HG02973 (cell line): ENCODE results near the gene GRM5.

ENCODE experiments used
- ATAC-seq: cut with Tn5 transposase; IDR thresholded peaks from one replicate; pipeline ENCODE4 v1.9.1; 2021; ENCODE audit warnings: moderate library complexity; ENCODE audit not compliant: unreplicated experiment

GRM5 gene

DNA sequence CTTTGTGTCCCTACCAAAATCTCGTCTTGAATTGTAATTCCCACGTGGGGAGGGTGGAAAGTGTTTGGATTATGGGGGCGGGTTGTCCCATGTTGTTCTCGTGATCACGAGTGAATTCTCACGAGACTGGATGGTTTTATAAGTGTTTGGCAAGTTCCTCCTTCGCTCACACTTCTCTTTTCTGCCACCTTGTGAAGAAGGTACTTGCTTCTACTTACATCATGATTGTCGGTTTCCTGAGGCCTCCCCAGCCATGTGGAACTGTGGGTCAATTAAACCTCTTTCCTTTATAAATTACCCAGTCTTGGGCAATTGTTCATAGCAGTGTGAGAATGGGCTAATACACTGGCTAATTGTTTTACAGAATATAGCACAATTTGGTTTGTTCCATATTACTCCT, 326.3 kb downstream of the GRM5 start:
- no peak for ATAC-seq

DNA sequence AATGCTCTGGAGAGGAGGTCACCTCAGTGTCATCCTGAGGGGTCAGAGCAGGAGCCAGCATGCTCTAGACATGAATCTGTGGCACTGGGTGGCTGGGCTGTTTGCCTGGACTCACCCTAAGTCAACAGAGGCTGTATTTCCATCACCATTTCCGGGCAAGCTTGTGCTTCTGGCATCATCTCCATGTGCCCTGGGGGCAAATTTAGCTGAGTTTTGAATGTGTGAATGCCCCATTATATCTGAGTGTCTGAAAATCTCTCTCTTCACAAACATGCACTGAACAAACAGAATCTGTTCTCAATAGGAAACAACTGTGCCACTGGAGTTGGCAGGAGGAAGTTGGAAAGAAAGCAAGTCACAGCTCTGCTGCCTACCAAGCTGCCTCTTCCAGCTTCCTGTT, 356.2 kb downstream of the GRM5 start:
- no peak for ATAC-seq

DNA sequence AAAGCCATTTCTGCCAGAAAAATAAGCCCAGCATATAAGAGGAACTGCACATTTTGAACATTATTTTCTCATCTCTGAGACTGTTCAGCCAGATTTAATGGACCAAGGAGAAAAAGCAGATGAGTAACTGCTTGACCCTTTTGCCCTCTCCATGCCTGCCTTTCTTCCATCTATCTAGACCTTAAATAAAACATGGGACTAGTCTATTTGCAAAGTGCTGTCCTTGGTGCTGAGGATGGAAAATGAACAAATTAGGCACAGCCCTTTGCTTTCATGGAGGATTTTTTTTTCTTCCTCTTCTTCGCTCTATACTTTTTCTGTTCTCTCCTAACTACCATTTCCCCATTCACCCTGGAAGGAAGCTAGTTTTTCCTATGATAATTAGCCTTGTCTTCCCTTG, 361.3 kb downstream of the GRM5 start:
- ATAC-seq = no peak

DNA sequence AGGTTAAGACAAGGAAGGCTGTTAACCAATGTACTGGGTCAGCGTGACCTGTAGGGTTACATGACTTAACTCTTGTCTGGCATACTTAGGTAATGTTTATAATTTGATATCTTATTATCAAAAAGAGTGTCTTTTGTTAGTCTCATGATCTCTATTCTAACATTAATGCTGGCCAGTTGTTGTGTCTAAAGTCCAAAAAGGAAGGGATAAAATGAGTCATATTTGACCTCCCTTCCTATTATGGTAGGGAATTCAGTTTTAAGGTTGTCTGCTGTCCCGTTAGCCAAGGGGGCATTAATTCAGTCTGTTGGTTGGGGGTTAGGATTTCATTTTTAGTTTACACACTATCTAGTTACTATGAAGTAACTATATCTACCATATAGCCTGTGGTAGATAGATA, 364.0 kb downstream of the GRM5 start:
- no peak for ATAC-seq

DNA sequence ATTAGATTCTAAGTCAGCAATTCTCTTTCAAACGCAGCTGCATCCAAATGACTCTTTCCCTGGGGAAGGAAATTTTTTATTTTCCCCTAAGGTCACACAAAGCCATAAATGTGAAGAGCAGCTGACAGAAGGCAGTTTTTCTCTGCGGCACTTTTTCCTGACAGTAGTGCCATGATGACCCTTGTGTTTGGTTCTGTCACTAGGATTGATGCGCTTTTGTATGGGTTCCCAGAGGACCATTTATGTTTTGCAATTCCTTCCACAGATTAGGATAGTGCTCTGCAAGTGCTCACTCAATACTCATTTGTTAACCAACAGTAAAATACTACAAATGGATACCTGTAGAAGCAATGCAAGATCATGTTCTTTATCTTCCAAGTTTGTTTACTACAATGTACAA, 368.6 kb downstream of the GRM5 start:
- ATAC-seq = no peak

DNA sequence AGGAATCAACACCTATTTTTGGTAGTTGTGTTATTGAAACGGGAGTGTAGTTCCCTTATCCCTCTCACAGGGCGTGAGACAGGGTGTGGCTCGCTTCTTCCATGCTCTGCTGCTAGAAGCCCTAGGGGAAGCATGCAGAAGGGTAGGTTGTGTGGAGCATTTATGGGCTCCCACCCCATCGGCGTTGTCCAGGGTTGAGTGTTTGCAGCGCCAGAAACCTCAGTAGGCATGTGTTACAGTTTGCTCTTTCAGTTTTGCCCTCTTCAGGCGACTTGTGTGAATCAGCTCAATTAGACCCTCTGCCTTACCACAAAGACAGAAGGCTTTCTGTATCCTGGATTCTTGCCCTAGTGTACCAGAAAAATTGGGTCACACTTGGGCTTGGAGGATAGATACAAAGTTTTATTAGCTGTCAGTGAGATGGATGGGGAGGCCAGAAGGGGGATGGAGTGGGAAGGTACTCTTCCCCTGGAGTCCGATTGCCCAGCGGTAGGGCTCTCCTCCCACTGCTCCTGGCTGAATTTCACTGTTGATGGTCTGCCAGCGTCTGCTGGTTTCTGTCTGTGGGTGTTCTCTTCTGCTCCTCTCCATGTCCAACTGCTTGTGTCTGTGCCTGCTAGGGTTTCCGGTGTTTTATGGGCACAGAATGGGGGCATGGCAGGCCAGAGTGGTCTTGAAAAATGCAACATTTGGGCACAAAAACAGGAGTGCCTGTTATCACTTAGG, 369.9 kb downstream of the GRM5 start:
- no peak for ATAC-seq

DNA sequence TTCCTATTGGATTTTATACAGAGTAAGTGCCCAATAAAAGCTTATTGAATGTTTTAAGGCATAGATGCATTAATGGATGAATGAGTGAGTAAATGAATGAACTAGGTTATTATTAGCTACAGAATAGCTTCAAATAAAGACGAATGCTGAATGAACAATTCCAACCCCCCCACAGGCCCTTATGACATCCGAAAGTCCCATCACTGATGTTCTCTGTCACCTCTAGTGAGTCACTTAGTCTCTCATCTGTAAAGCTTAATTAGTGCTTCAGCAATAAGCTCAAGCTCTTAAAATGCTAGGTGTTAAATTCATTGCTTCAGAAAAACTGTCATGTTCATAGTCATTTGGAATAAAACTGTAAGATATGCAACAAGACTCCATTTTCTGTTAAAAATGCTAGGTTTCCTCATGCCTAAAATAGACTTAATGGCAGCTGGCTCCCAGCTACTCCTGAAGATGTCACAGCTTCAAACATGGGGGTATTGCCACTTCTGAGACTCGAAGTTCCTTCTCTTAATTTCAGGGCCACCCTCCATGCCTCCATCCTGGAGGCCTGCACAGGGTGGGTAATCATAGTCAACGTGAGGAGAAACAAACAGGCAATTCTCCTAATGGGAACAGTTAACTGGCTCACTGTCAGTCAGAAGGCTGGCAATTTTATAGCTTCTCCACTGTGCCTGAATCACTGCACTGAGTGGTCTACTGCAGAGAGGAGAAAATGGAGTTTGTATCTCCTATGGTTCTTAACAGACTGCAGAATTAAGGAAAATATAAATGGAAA, 373.3 kb downstream of the GRM5 start:
- no peak for ATAC-seq

DNA sequence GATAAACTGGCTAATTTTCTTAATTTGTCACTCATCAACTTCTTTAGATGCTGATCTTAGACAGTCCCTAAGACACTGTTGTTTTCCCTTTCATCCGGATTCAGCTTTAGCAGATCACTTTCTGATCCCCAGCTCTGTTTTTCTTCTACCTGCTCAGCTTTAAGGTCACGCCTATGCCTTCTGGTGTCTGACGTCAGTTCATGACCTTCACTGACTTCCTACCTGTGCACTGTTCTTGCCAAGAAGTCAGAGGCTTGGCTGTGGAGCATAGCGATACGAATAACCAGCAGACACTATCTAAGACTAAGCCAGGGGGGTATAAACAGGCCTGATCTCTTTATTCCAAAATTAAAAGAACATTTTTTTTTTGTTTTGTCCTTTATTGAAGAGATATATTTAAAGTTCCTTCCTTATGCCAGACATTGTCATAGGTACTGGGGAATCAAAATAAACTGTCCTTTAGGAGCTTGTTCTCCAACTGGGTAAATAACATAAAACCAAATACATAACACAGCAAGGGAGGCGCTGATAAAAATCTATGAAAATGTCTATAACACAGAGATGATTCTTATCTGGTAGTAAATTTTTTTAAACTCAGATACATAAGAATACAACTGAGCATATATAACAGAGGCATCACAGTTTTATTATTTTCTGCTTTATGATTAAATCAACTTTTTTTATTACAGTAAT, 376.1 kb downstream of the GRM5 start:
- no peak for ATAC-seq

DNA sequence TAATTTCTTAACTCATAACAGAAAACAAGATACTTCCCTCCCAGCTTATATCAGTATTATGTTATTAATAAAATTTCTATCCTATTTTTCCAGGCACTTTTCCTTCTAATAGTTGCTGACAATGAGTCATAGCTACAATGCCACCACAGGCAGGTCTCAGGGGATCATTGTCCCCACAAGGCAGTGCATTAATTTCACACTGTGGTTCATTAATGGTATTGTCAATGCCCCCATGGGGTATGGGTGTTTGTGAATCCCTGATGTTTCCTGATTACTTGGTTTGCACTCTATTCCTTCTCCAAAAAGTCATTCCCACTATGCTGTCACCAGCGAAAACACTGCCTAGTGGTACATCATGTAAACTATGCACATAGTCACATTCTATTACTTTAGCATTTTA, 382.8 kb downstream of the GRM5 start:
- no peak for ATAC-seq

DNA sequence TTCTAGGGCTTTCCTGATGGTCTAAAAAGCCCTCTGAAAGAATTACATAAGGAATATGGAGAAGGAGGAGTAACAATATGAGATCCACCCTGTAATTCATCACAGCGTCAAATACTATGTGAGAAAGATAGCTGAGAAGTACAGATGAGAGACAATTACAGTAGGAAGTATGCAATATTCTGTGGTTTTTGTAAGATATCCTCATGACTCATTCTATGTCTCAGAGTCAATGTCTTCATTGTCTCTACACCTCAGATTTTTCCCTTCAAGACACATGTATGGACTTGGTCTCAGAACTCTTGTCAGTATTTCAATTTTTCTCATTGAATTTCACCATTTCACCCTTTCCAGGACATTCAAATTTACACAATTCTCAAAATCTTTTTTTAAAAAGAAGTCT, 385.0 kb downstream of the GRM5 start:
- no peak for ATAC-seq

DNA sequence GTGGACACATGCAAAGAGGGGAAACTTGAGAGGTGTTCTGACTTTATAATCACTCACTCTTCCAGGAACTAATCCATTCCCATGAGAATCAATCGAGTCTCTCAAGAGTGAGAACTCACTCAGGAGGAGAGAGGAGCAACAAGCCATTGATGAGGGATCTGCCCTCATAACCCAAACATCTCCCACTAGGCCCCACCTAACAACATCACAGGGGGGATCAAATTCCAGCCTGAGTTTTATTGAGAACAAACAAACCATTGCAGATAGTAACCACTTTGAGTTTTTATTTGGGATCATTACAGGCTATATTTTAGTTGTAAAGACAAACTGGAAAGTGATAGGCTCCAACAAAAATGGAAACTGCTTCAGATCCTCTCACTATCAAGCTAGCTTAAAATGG, 399.4 kb downstream of the GRM5 start:
- no peak for ATAC-seq

DNA sequence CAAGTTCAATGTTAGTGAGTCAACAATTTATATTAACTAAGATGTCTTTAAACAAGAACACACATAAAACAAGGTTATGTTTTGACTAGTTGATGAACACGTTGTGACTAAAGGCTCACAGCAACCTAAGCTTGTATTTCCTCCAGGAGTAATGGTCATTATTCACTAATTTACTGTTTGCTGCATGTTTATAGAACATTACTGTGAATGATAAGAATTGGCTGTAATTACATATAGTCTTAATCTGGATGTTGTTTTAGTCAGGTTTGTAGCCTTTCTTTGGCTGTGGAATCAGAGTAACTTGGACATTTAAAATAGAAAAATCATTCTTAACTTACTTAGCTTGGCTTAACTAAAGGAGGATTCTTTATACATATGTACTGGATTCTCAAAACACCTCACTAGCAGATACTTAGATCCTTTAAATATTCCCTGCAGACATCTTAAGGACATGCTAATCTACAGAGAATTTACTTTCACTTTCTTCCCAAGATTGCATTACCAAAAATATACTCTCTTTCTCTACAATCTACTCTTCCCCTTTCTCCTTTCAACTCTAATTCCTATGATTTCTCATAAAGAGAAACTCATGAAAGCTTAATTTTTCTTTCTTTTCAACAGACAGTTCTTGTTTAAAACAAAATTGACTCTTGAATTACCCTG, 408.6 kb downstream of the GRM5 start:
- ATAC-seq = no peak

DNA sequence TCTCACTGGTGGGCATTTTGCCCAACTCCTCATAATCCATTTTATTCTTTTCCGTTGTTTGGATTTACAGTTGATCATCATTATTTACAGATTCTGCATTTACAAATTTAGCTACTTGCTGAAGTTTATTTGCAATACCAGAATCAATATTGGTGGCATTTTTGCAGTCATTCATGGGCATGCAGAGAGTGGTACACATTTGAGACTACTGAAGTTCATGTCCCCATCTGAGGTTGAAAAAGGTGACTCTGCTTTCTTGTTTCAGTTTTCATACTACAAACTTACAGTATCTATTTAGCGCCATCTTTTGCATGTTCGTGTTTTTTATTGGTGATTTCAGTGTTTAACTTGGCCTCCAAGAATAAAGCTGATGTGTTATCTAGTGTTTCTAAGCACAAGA, 409.5 kb downstream of the GRM5 start:
- no peak for ATAC-seq

DNA sequence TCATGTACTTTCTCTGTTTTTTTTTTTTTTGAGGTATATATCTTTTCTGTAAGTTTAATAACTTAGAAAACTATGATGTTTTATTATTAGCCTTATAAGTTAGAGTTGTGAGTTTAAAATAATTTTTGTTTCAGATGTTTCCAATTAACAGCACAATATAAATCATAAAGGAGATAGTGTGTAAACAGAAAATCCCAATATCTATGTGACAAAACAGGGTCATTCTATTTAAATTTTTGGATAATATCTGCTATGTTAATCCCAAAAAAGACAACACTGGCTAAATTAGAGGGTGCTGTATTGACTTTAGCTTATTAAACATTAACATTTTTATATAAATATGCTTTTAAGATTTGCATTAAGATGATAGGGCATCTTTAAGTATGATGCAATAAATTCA, 410.1 kb downstream of the GRM5 start:
- ATAC-seq = no peak

DNA sequence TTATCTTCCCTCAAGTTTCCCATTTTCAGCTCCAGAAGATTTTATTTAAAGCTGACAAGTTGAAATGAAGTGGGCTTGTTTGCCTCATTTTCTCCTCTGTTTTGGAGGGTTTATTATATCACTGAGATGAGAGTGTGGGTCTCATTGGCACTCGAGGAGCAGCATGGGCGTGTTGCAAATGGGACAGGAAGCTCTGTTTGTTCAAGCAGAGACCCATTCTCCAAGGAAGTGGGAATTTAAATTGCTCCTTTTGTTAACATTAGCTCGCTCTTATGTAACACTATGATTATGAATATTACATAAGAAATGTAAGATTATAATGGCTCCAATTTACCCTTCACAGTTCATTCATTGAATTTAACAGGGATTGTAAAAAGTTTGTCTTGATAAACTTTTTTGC, 410.6 kb downstream of the GRM5 start:
- ATAC-seq = no peak

DNA sequence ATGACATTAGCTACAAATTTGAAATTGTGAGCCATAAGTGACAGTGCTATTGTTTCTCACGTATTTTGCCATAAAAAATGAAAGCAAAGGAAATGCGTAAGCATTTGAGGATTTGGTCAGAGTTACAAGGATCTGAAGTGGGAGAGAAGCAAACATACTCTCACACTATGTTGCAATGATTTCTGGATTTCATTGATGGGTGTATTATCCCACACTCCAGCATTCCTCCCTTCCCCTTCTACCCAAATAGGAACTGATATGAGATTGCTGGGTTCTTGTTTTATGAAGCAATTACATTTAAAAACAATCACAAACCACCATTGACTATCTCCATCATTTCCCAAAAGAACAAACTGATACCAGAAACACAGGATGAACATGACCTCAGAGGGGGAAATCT, 414.2 kb downstream of the GRM5 start:
- ATAC-seq = no peak

DNA sequence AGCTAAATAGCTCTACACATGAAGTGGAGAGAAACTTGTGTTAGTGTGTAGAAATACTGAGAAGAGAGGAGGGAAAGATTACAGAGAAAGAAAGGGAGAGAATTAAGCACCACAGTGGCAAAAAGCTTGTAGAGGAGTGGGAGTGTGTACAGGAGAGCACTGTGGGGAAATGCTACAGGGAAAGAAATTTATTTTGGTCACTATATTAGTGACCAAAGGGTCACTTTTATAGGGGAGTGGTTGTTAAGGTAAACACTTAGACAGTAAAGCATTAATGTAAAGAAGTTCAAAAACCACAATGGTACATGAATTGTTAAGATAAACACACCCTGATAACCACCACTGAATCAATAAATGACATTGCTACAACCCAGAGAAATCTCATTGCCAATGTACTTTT, 421.1 kb downstream of the GRM5 start:
- no peak for ATAC-seq

DNA sequence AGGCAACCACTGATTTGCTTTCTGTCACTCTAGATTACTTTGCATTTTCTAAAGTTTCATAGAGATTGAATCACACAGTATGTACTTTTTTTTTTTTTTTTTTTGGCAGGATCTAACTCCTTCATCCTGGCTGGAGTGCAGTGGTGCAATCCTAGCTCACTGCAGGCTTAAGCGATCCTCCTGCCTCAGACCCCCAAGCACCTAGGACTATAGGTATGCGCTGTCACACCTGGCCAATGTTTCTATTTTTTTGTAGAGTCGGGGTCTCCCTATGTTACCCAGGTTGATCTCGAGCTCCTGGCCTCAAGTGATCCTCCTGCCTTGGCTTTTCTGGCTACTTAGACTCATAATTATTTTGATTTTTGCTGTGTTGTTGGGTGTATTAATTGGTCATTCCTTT, 433.6 kb downstream of the GRM5 start:
- ATAC-seq = no peak

DNA sequence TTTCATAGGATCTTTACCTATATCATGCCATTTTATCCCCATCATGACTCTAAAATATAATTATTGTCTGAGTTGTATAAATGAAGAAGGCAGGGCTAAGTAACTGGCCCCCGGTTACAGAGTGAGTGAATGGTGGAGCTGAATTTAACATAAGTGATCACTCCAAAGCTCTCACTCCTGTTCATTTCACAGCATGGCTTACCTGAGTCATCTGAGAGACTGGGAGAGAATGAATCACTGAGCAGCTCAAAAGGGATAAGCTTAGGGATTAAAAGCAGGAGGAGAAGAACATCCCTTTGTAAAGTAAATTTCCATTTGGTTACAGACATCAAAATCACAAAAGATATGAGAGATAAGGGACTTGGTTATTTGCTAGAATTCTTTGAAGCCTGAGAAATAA, 434.3 kb downstream of the GRM5 start:
- no peak for ATAC-seq

DNA sequence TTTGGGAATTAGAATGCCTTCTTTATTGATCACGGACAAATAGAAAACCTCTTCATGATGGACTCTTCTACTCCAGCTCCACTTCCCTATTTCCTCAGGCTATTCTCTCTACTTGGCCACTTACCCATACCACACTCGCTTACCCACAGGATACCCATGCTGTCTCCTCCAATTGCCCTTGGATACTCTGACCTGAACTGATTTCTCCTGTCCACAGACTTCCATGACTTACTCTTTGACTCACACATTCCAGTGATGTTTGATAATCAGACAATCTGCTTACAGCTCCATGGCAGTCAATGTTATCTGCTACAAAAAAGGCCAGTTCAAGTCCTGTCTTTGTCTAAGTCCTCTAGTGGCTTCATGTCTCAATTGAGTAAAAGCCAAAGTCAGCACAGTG, 436.3 kb downstream of the GRM5 start:
- ATAC-seq = no peak

DNA sequence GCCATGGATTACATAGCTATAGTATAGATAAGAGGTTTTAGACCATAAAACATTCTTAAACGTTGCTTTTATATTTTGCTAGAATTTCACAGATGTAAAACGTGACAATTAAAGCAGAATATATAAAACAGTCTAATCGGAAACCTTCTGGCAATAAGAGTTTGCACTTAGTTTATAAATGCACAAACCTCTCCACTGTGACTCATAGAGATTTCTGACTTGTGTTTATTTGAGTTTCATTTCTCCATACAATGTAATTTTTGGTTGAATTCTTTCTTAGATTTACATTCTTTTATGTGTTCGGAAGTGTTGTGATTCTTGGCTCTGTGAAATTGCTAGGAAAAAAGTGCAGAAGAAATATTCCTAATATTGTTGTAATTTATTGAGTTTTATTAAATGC, 439.6 kb downstream of the GRM5 start:
- ATAC-seq = no peak

DNA sequence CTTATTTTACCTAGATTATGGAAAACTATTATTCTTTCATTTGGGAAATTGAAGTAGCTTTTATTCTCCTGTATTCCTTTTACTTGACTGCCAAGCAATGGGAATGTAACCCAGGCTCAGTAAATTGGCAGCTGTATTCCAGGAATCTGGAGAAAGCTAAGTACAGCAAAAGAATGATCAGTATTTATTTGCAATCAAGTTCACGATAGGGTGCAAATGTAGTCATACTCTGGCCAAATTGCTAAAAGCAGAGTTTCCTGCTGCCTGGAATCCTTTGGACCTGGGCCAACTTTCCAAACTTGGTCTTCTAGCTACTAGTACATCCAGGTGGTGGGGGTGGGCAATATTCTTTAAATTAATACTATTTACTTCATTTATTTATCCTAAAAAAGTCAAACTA, 442.3 kb downstream of the GRM5 start:
- no peak for ATAC-seq
